HEK293 (cell line): ENCODE results near the gene MCF2L.
A peak's percentile ranks its signal among the peaks of the same experiment; 100 is the strongest.
"Not testable (repeated sequence)": the region's sequence is repeated elsewhere in the genome, so short reads cannot be mapped to it uniquely, and the experiment has no call there.

Source experiments
- CTCF ChIA-PET: fragments of 350-600 bp; formaldehyde crosslinking; extraction: SDS; loops from one replicate; lab custom pipeline; 2021; ENCODE audit warnings: antibody characterized with exemption; lab: Yijun Ruan, JAX
- POLR2A ChIA-PET: fragments of 300-600 bp; formaldehyde crosslinking; extraction: SDS; loops from one replicate; lab custom pipeline; 2020; ENCODE audit warnings: antibody characterized with exemption, inconsistent platforms; lab: Yijun Ruan, JAX
- H3K27ac ChIP-seq: fragments of 200-500 bp; sonication (Bioruptor generic); 2 replicates; pipeline ENCODE4 v1.5.1; 2014; ENCODE audit warnings: low read depth, low read length, control low read depth, inconsistent platforms; ENCODE audit errors: extremely low read depth
- H3K36me3 ChIP-seq, 2 experiments: fragments of 200-500 bp in 1 of 2; sonication (Bioruptor generic) in 1 of 2; 1 replicate in 1 of 2; 2 replicates in 1 of 2; pipeline ENCODE4 v1.5.1; 2014 to 2017; ENCODE audit warnings: inconsistent platforms in 2 of 2, low read length in 2 of 2; ENCODE audit not compliant: control insufficient read depth in 2 of 2, insufficient read depth in 1 of 2
- H3K4me1 ChIP-seq: fragments of 200-500 bp; sonication (Bioruptor generic); 2 replicates; pipeline ENCODE4 v1.5.1; 2014; ENCODE audit warnings: mild to moderate bottlenecking, low read length, inconsistent platforms; ENCODE audit not compliant: control insufficient read depth, insufficient read depth
- H3K4me3 ChIP-seq: 2 replicates; pipeline ENCODE4 v1.5.1; 2011; ENCODE audit warnings: low read depth, mild to moderate bottlenecking, control low read depth, low read length, moderate library complexity
- H3K9me3 ChIP-seq: fragments of 200-500 bp; sonication (Bioruptor generic); 2 replicates; pipeline ENCODE4 v1.5.1; 2014; ENCODE audit warnings: low read depth, low read length, inconsistent platforms; ENCODE audit not compliant: control insufficient read depth, insufficient read depth
- CTCF ChIP-seq: fragments of 450-650 bp; formaldehyde crosslinking; IDR thresholded peaks from 2 replicates; pipeline ENCODE4 v1.5.1; 2016; ENCODE audit warnings: missing biosample characterization, missing genetic modification characterization
- OSR2 ChIP-seq: fragments of 450-650 bp; formaldehyde crosslinking; IDR thresholded peaks from 2 replicates; pipeline ENCODE4 v1.5.1; 2016; ENCODE audit warnings: missing biosample characterization, missing genetic modification characterization
- PRDM10 ChIP-seq: fragments of 450-650 bp; formaldehyde crosslinking; IDR thresholded peaks from 2 replicates; pipeline ENCODE4 v1.5.1; 2016; ENCODE audit warnings: missing biosample characterization, missing genetic modification characterization
- REST ChIP-seq: fragments of 450-650 bp; formaldehyde crosslinking; IDR thresholded peaks from 2 replicates; pipeline ENCODE4 v1.5.1; 2016; ENCODE audit warnings: missing biosample characterization, missing genetic modification characterization
- SETDB1 ChIP-seq: IDR thresholded peaks from one replicate; pipeline ENCODE4 v1.6.1; 2017; ENCODE audit warnings: mild to moderate bottlenecking, low read length, moderate library complexity, mixed read lengths; ENCODE audit not compliant: insufficient read length
- ZBTB20 ChIP-seq: fragments of 450-650 bp; formaldehyde crosslinking; IDR thresholded peaks from 2 replicates; pipeline ENCODE4 v1.5.1; 2016; ENCODE audit warnings: missing biosample characterization, missing genetic modification characterization
- ZBTB26 ChIP-seq: fragments of 450-650 bp; formaldehyde crosslinking; optimal IDR thresholded peaks from 2 replicates; pipeline ENCODE3; 2016; ENCODE audit warnings: missing biosample characterization, mild to moderate bottlenecking, missing genetic modification characterization
- ZFHX2 ChIP-seq: fragments of 450-650 bp; formaldehyde crosslinking; conservative IDR thresholded peaks from 2 replicates; pipeline ENCODE4 v1.5.1; 2016; ENCODE audit warnings: missing biosample characterization, missing genetic modification characterization
- ZNF24 ChIP-seq: fragments of 450-650 bp; formaldehyde crosslinking; IDR thresholded peaks from 2 replicates; pipeline ENCODE4 v1.5.1; 2016; ENCODE audit warnings: missing biosample characterization, missing genetic modification characterization
- ZNF560 ChIP-seq: fragments of 450-650 bp; formaldehyde crosslinking; IDR thresholded peaks from 2 replicates; pipeline ENCODE4 v1.5.1; 2017; ENCODE audit warnings: missing biosample characterization, missing genetic modification characterization, borderline replicate concordance
- ZNF561 ChIP-seq: fragments of 450-650 bp; IDR thresholded peaks from 2 replicates; pipeline ENCODE4 v1.5.1; 2018; ENCODE audit warnings: missing biosample characterization, missing genetic modification characterization, borderline replicate concordance
- ZNF654 ChIP-seq: fragments of 450-650 bp; formaldehyde crosslinking; IDR thresholded peaks from 2 replicates; pipeline ENCODE4 v1.5.1; 2016; ENCODE audit warnings: low read depth, missing biosample characterization, missing genetic modification characterization
- ZNF704 ChIP-seq: fragments of 450-650 bp; formaldehyde crosslinking; IDR thresholded peaks from 2 replicates; pipeline ENCODE4 v1.5.1; 2016; ENCODE audit warnings: missing biosample characterization, missing genetic modification characterization
- ZNF776 ChIP-seq: fragments of 450-650 bp; formaldehyde crosslinking; IDR thresholded peaks from 2 replicates; pipeline ENCODE4 v1.5.0; 2017; ENCODE audit warnings: missing biosample characterization, missing genetic modification characterization, borderline replicate concordance

Gene MCF2L

GRCh38 chr13:112940236-112940635 lies 28.8 kb upstream of the MCF2L start:
- Histone ChIP-seq H3K4me1 (no peaks in the 10 kb centered on the region; the same call in 1 of the 2 replicates), H3K4me3 (no peak overlapping the region), H3K36me3 (no peaks in the 10 kb centered on the region), H3K9me3 (no peaks in the 10 kb centered on the region), H3K27ac (no peak overlapping the region)
- CTCF ChIA-PET, result interaction anchor here (0.9 to 1.5 kb wide), 3 partner anchors 8 to 89 kb away, joined by 3 to 8 read pairs (median 4); no protein-coding TSS in a partner anchor
- TF ChIP-seq ZNF560 (tag by site-specific recombination), result no peak
- 0 out of 2 replicates have a peak, but pooled peaks have one; percentile 11 for TF ChIP-seq ZFHX2 (tag by site-specific recombination)
- no peak for TF ChIP-seq ZNF776 (tag by site-specific recombination)
- no peak for TF ChIP-seq ZBTB20 (tag by site-specific recombination)
- TF ChIP-seq SETDB1, result no peak
- no peak for TF ChIP-seq ZBTB26
- TF ChIP-seq ZNF561 (tag by site-specific recombination), result no peak
- TF ChIP-seq ZNF24, result no peak
- TF ChIP-seq, all 188 proteins: peak for 1
- POLR2A ChIA-PET, result no interaction called here

- no peaks in the 10 kb centered on the region for H3K9me3 ChIP-seq
- POLR2A ChIA-PET, result no interaction called here
- H3K36me3 ChIP-seq, result no peaks in the 10 kb centered on the region
- CTCF ChIA-PET, result interaction anchor here (1.7 to 3.5 kb wide), 2 partner anchors 9 to 87 kb away, joined by 5 to 42 read pairs; no protein-coding TSS in a partner anchor
- no peaks in the 10 kb centered on the region; the same call in 1 of the 2 replicates for H3K4me1 ChIP-seq
- no peak for TF ChIP-seq REST (tag by site-specific recombination)
- TF ChIP-seq ZNF704 (tag by site-specific recombination), result no peak
- no peak overlapping the region for H3K4me3 ChIP-seq
- no peak overlapping the region for H3K27ac ChIP-seq
Observed at GRCh38 chr13:112941349-112941748, 27.7 kb upstream of the MCF2L start.

- H3K36me3 ChIP-seq, H3K27ac ChIP-seq, H3K4me3 ChIP-seq, H3K9me3 ChIP-seq, POLR2A ChIA-PET, H3K4me1 ChIP-seq: not testable (repeated sequence)
- CTCF ChIA-PET, result interaction anchor here (1.3 to 3.5 kb wide), 5 partner anchors 10 to 94 kb away, joined by 3 to 42 read pairs (median 4); no protein-coding TSS in a partner anchor
Observed at GRCh38 chr13:112941765-112942164, 27.2 kb upstream of the MCF2L start.

- H3K36me3 ChIP-seq, result no peaks in the 10 kb centered on the region
- ChIA-PET CTCF (interaction anchor here (0.6 to 3.5 kb wide), 20 partner anchors 8 to 252 kb away, joined by 3 to 42 read pairs (median 4); partner anchors contain the start of gene MCF2L), POLR2A (no interaction called here)
- no peaks in the 10 kb centered on the region for H3K9me3 ChIP-seq
- H3K27ac ChIP-seq, result peak overlapping the region; percentile 46; the same call in 1 of the 2 replicates
- no peaks in the 10 kb centered on the region; the same call in 1 of the 2 replicates for H3K4me1 ChIP-seq
- peak overlapping the region; percentile 37 for H3K4me3 ChIP-seq
- TF ChIP-seq OSR2 (tag by site-specific recombination) (peak; percentile 50), PRDM10 (tag by site-specific recombination) (peak; percentile 30; the same call in 1 of the 2 replicates), CTCF (no peak), ZNF654 (peak; percentile 93)
Observed at GRCh38 chr13:112942689-112943308, 26.2 kb upstream of the MCF2L start.
